SK-N-SH (cell line): ENCODE data around the gene SKIL. TPM values are rescaled to one million over a fixed set of nuclear protein-coding genes. Genes with fewer than 3 reads are reported as not detected.

Source experiments
- CTCF ChIA-PET: fragments of 300-600, 350-600 bp; formaldehyde crosslinking; extraction: SDS; loops from one replicate; lab custom pipeline; 2021; lab: Yijun Ruan, JAX
- POLR2A ChIA-PET: fragments of 350-600 bp; sonication (Branson Sonifier 250); formaldehyde crosslinking; extraction: SDS; loops from one replicate; lab custom pipeline; 2020; ENCODE audit warnings: antibody characterized with exemption, inconsistent platforms; lab: Yijun Ruan, JAX
- DNase-seq: peaks from one replicate; pipeline ENCODE4 v3.0.0; 2012
- H2AFZ ChIP-seq: fragments of 200-600 bp; sonication (generic); 2 replicates; pipeline ENCODE4 v1.8.1; 2016; ENCODE audit warnings: antibody characterized with exemption, mild to moderate bottlenecking, low read depth
- H3F3A ChIP-seq: fragments of 200-600 bp; sonication (generic); replicated peaks from 2 replicates; pipeline ENCODE3; 2016; ENCODE audit warnings: antibody characterized with exemption, mild to moderate bottlenecking; ENCODE audit not compliant: insufficient read depth
- H3K27ac ChIP-seq, 2 experiments: fragments of 200-500 bp in 1 of 2; fragments of 200-600 bp in 1 of 2; sonication (Bioruptor generic) in 1 of 2; sonication (generic), shearing (Covaris generic) in 1 of 2; 2 replicates each; pipeline versions ENCODE4 v1.5.1 to v1.6.1; 2014 to 2016; ENCODE audit warnings: low read depth in 2 of 2, inconsistent platforms in 1 of 2, low read length in 1 of 2, mild to moderate bottlenecking in 1 of 2, mixed read lengths in 1 of 2
- H3K27me3 ChIP-seq: fragments of 200-600 bp; sonication (generic), shearing (Covaris generic); 2 replicates; pipeline ENCODE4 v1.6.1; 2016; ENCODE audit warnings: mixed run types; ENCODE audit not compliant: insufficient read depth
- H3K36me3 ChIP-seq, 2 experiments: fragments of 200-500 bp in 1 of 2; fragments of 200-600 bp in 1 of 2; sonication (Bioruptor generic) in 1 of 2; sonication (generic) in 1 of 2; replicated peaks in 1 of 2; 2 replicates each; pipeline versions ENCODE3 to v1.5.1; 2014 to 2016; ENCODE audit warnings: low read length in 1 of 2, mild to moderate bottlenecking in 1 of 2; ENCODE audit not compliant: insufficient read depth in 2 of 2, control insufficient read depth in 1 of 2
- H3K4me1 ChIP-seq, 2 experiments: fragments of 200-500 bp in 1 of 2; fragments of 200-600 bp in 1 of 2; sonication (Bioruptor generic) in 1 of 2; sonication (generic), shearing (Covaris generic) in 1 of 2; 2 replicates each; pipeline versions ENCODE4 v1.5.1 to v1.6.1; 2014 to 2016; ENCODE audit warnings: low read depth in 1 of 2, low read length in 1 of 2, mixed run types in 1 of 2; ENCODE audit not compliant: insufficient read depth in 2 of 2, control insufficient read depth in 1 of 2
- H3K4me2 ChIP-seq: fragments of 200-600 bp; sonication (generic), shearing (Covaris generic); 2 replicates; pipeline ENCODE4 v1.6.1; 2017; ENCODE audit warnings: mixed run types
- H3K4me3 ChIP-seq, 2 experiments: fragments of 200-500 bp in 1 of 2; fragments of 200-600 bp in 1 of 2; sonication (Bioruptor generic) in 1 of 2; sonication (generic), shearing (Covaris generic) in 1 of 2; 2 replicates each; pipeline versions ENCODE4 v1.5.1 to v1.8.1; 2014 to 2016; ENCODE audit warnings: low read depth in 2 of 2, inconsistent platforms in 1 of 2, low read length in 1 of 2, mild to moderate bottlenecking in 1 of 2, mixed read lengths in 1 of 2, moderate library complexity in 1 of 2
- H3K79me2 ChIP-seq: fragments of 200-600 bp; sonication (generic); 2 replicates; pipeline ENCODE4 v1.8.1; 2017; ENCODE audit warnings: mild to moderate bottlenecking; ENCODE audit not compliant: insufficient read depth
- H3K9ac ChIP-seq: fragments of 200-600 bp; sonication (generic); 2 replicates; pipeline ENCODE4 v1.6.1; 2017; ENCODE audit warnings: mixed run types
- H3K9me2 ChIP-seq: fragments of 200-600 bp; sonication (generic); 2 replicates; pipeline ENCODE4 v1.6.1; 2017; ENCODE audit warnings: mixed run types
- H3K9me3 ChIP-seq: fragments of 200-600 bp; sonication (generic); 2 replicates; pipeline ENCODE4 v1.6.1; 2017; ENCODE audit warnings: mixed run types, mild to moderate bottlenecking, moderate library complexity
- H4K20me1 ChIP-seq: fragments of 200-600 bp; sonication (generic); 2 replicates; pipeline ENCODE4 v1.6.1; 2017; ENCODE audit warnings: mild to moderate bottlenecking, mixed run types; ENCODE audit not compliant: insufficient read depth
- CHD2 ChIP-seq: fragments of 150-350 bp; IDR thresholded peaks from 2 replicates; pipeline ENCODE4 v1.6.1; 2018; ENCODE audit warnings: low read length; ENCODE audit not compliant: partially characterized antibody
- CTCF ChIP-seq: fragments of 200-600 bp; sonication (generic); IDR thresholded peaks from 2 replicates; pipeline ENCODE4 v1.6.1; 2017; ENCODE audit warnings: antibody characterized with exemption, mild to moderate bottlenecking, moderate library complexity
- ELF1 ChIP-seq: IDR thresholded peaks from 2 replicates; pipeline ENCODE4 v1.4.0; 2012
- EP300 ChIP-seq, 2 experiments: IDR thresholded peaks; 2 replicates each; pipeline versions ENCODE4 v1.4.0 to v1.6.1; 2012; ENCODE audit warnings: borderline replicate concordance in 1 of 2, low read depth in 1 of 2, low read length in 1 of 2
- EZH2phosphoT487 ChIP-seq: fragments of 200-600 bp; sonication (generic); IDR thresholded peaks from 2 replicates; pipeline ENCODE4 v1.6.1; 2017; ENCODE audit warnings: low read depth, mixed run types, mild to moderate bottlenecking, antibody characterized with exemption, moderate library complexity, borderline replicate concordance
- FOSL2 ChIP-seq: IDR thresholded peaks from 2 replicates; pipeline ENCODE4 v1.4.0; 2012; ENCODE audit warnings: low read depth, mild to moderate bottlenecking, moderate library complexity, borderline replicate concordance
- FOXJ3 ChIP-seq: sonication (generic); formaldehyde crosslinking; IDR thresholded peaks from 2 replicates; pipeline ENCODE4 v1.5.1; 2020; ENCODE audit warnings: mild to moderate bottlenecking, missing genetic modification reagents
- FOXM1 ChIP-seq: IDR thresholded peaks from 2 replicates; pipeline ENCODE4 v1.4.0; 2012; ENCODE audit warnings: low read depth, mild to moderate bottlenecking
- JUND ChIP-seq: IDR thresholded peaks from 2 replicates; pipeline ENCODE4 v1.4.0; 2012
- NFIC ChIP-seq: IDR thresholded peaks from 2 replicates; pipeline ENCODE4 v1.4.0; 2012; ENCODE audit warnings: borderline replicate concordance
- PBX3 ChIP-seq: IDR thresholded peaks from 2 replicates; pipeline ENCODE4; 2012
- RAD21 ChIP-seq: IDR thresholded peaks from 2 replicates; pipeline ENCODE4 v1.6.1; 2012; ENCODE audit warnings: mild to moderate bottlenecking, low read length
- RCOR1 ChIP-seq: fragments of 150-350 bp; IDR thresholded peaks from 2 replicates; pipeline ENCODE4 v1.6.1; 2017; ENCODE audit warnings: antibody characterized with exemption, low read length
- RFX5 ChIP-seq: IDR thresholded peaks from 2 replicates; pipeline ENCODE4 v1.6.1; 2012; ENCODE audit warnings: mild to moderate bottlenecking, improper control_type of control experiment, low read length
- RXRA ChIP-seq: IDR thresholded peaks from 2 replicates; pipeline ENCODE4 v1.4.0; 2012; ENCODE audit warnings: low read depth, mild to moderate bottlenecking, borderline replicate concordance
- SMC3 ChIP-seq: IDR thresholded peaks from 2 replicates; pipeline ENCODE4 v1.6.1; 2012; ENCODE audit warnings: low read depth, low read length, improper control_type of control experiment
- TCF12 ChIP-seq: IDR thresholded peaks from 2 replicates; pipeline ENCODE4 v1.4.0; 2012
- USF1 ChIP-seq: IDR thresholded peaks from 2 replicates; pipeline ENCODE4 v1.4.0; 2012; ENCODE audit warnings: low read depth, borderline replicate concordance
- USF2 ChIP-seq: fragments of 150-350 bp; IDR thresholded peaks from 2 replicates; pipeline ENCODE4 v1.6.1; 2017; ENCODE audit warnings: antibody characterized with exemption, low read length, low read depth, borderline replicate concordance
- YY1 ChIP-seq: IDR thresholded peaks from 2 replicates; pipeline ENCODE4 v1.4.0; 2012; ENCODE audit warnings: low read depth, mild to moderate bottlenecking
- WGBS: methylation state at CpG from one replicate; pipeline ENCODE4 v1.1.6; 2017; ENCODE audit warnings: low lambda C conversion rate; 5-methylcytosine and 5-hydroxymethylcytosine counted together
- polyA plus RNA-seq, 3 experiments: library from polyadenylated mRNA; depleted of rRNA; stranded (reverse); fragments of >200 nt; gene quantifications; 2 replicates each; pipeline ENCODE4 v1.2.3, GENCODE V29; 2012
- TF ChIP-seq, protein P1 (sequence below): IDR thresholded peaks from 2 replicates; pipeline ENCODE4 v1.4.0; 2012; ENCODE audit warnings: low read depth
- TF ChIP-seq, protein P2 (sequence below): IDR thresholded peaks from 2 replicates; pipeline ENCODE4 v1.6.1; 2012; ENCODE audit warnings: mild to moderate bottlenecking, low read depth, low read length, moderate library complexity

The SKIL gene
- polyA plus RNA-seq, 1 of the 3 experiments (the other 2 are of a cell fraction): 3.9 TPM

GRCh38 chr3:170414202-170414663, 56.7 kb downstream of the SKIL start:
- Histone ChIP-seq H3K9me3 (no peaks in the 10 kb centered on the region), H3K36me3 (no peaks in the 10 kb centered on the region), H3K27ac (peak overlapping the region in 1 of 2 experiments; percentile 22; a peak in 2 of 4 replicates), H3K4me1 (peaks cover 0 to 6% of the 10 kb centered on the region in 2 experiments; a peak in 1 of 4 replicates), H4K20me1 (no peaks in the 10 kb centered on the region), H3K4me2 (no peak overlapping the region; the same call in 1 of the 2 replicates), H3K9ac (no peak overlapping the region), H2AFZ (no peak overlapping the region)
- peak; percentile 71 for DNase-seq
- CTCF ChIA-PET: interaction anchor here (0.6 to 10.5 kb wide), 88 partner anchors 9 to 602 kb away, joined by 3 to 316 read pairs (median 4); partner anchors contain the start of genes LRRIQ4, PHC3, RPL22L1 and SKIL
- TF ChIP-seq, protein P1, sequence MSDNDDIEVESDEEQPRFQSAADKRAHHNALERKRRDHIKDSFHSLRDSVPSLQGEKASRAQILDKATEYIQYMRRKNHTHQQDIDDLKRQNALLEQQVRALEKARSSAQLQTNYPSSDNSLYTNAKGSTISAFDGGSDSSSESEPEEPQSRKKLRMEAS: no peak
- TF ChIP-seq NFIC (peak; percentile 54; the same call in 1 of the 2 replicates), TCF12 (peak; percentile 84), SMC3 (peak; percentile 99), RAD21 (peak; percentile 100), RXRA (peak; percentile 15; the same call in 1 of the 2 replicates), RFX5 (no peak), JUND (peak; percentile 42), RCOR1 (peak; percentile 62; the same call in 1 of the 2 replicates), PBX3 (peak; percentile 33), CTCF (peak; percentile 99), USF1 (no peak), EP300 (IDR thresholded peaks at IDR 0.05; ENCODE audit: borderline replicate concordance in 1 of 2, low read depth in 1 of 2, low read length in 1 of 2) (peak in 1 of 2 experiments; percentile 28; a peak in 1 of 4 replicates), YY1 (peak; percentile 29; the same call in 1 of the 2 replicates), CHD2 (peak; percentile 49), FOXJ3 (CRISPR knock-in tag) (no peak), USF2 (no peak), FOSL2 (peak; percentile 58; the same call in 1 of the 2 replicates), EZH2phosphoT487 (no peak), FOXM1 (no peak), ELF1 (no peak)
- TF ChIP-seq, protein P2, sequence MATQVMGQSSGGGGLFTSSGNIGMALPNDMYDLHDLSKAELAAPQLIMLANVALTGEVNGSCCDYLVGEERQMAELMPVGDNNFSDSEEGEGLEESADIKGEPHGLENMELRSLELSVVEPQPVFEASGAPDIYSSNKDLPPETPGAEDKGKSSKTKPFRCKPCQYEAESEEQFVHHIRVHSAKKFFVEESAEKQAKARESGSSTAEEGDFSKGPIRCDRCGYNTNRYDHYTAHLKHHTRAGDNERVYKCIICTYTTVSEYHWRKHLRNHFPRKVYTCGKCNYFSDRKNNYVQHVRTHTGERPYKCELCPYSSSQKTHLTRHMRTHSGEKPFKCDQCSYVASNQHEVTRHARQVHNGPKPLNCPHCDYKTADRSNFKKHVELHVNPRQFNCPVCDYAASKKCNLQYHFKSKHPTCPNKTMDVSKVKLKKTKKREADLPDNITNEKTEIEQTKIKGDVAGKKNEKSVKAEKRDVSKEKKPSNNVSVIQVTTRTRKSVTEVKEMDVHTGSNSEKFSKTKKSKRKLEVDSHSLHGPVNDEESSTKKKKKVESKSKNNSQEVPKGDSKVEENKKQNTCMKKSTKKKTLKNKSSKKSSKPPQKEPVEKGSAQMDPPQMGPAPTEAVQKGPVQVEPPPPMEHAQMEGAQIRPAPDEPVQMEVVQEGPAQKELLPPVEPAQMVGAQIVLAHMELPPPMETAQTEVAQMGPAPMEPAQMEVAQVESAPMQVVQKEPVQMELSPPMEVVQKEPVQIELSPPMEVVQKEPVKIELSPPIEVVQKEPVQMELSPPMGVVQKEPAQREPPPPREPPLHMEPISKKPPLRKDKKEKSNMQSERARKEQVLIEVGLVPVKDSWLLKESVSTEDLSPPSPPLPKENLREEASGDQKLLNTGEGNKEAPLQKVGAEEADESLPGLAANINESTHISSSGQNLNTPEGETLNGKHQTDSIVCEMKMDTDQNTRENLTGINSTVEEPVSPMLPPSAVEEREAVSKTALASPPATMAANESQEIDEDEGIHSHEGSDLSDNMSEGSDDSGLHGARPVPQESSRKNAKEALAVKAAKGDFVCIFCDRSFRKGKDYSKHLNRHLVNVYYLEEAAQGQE: 0 out of 2 replicates have a peak, but pooled peaks have one; percentile 29
- TF ChIP-seq, all 33 proteins: peak for 14
- Histone ChIP-seq H3K4me3 (peak overlapping the region in 1 of 2 experiments; percentile 18; a peak in 1 of 4 replicates), H3K27me3 (no peaks in the 10 kb centered on the region), H3K9me2 (no peaks in the 10 kb centered on the region), H3F3A (peaks cover 4% of the 10 kb centered on the region), H3K79me2 (no peaks in the 10 kb centered on the region)
- WGBS: 14% methylated on average over 5 of the region's 5 CpGs
- POLR2A ChIA-PET: no interaction called here
